ENCODE results near the gene ST6GALNAC3.

ST6GALNAC3 gene

DNA sequence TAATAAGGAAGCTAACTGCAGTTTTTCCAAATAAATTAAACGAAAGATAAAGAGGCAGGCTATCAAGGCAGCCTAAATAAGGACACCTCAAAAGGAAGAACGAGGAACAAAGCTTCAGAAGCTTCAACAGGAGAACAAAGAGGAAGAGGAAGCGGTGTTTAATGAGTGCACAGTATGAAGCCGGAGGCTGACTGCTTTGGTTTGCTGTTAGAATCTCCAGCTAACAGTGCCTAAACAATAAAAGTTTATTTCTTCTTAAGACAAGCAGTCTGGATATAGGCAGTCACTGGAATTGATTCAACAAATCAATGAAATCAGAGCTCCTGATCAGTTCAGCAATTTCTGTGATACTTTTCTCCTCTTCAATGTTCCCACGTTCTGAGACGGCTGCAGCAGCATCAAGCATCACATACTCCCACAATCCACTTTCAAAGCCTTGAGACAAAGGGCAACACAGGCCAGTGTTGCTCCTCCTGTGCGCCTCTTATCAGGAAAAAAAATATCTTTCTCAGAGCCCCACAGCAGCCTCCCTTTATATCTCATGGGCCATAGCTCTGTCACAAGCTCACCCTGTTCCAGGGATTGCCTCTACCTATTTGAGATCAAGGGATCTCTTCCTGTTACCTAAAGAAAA, 427.2 kb downstream of the ST6GALNAC3 start:
- Histone ChIP-seq H3K27me3 (no peaks in the 10 kb centered on the region), H3K4me1 (no peaks in the 10 kb centered on the region), H3K27ac (no peak overlapping the region), H3K36me3 (no peaks in the 10 kb centered on the region), H3K4me3 (no peak overlapping the region), H3K9me3 (no peaks in the 10 kb centered on the region)
- no peak for DNase-seq
- TF ChIP-seq, protein P1, sequence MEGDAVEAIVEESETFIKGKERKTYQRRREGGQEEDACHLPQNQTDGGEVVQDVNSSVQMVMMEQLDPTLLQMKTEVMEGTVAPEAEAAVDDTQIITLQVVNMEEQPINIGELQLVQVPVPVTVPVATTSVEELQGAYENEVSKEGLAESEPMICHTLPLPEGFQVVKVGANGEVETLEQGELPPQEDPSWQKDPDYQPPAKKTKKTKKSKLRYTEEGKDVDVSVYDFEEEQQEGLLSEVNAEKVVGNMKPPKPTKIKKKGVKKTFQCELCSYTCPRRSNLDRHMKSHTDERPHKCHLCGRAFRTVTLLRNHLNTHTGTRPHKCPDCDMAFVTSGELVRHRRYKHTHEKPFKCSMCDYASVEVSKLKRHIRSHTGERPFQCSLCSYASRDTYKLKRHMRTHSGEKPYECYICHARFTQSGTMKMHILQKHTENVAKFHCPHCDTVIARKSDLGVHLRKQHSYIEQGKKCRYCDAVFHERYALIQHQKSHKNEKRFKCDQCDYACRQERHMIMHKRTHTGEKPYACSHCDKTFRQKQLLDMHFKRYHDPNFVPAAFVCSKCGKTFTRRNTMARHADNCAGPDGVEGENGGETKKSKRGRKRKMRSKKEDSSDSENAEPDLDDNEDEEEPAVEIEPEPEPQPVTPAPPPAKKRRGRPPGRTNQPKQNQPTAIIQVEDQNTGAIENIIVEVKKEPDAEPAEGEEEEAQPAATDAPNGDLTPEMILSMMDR (IDR thresholded peaks at IDR 0.05) = no peak
- intact Hi-C loops (cut with DNase I; ENCODE audit: low total_unique reads) = no loop called here

GRCh38 chr1:76503100-76503499, 428.6 kb downstream of the ST6GALNAC3 start:
- intact Hi-C loops (cut with DNase I; ENCODE audit: low total_unique reads) = no loop called here
- TF ChIP-seq, protein P1 (IDR thresholded peaks at IDR 0.05) = no peak
- H3K27me3 ChIP-seq = no peaks in the 10 kb centered on the region
- H3K9me3 ChIP-seq = no peaks in the 10 kb centered on the region
- H3K27ac ChIP-seq = no peak overlapping the region
- H3K4me1 ChIP-seq = no peaks in the 10 kb centered on the region
- H3K36me3 ChIP-seq = no peaks in the 10 kb centered on the region
- H3K4me3 ChIP-seq = no peak overlapping the region
- DNase-seq = no peak

DNA sequence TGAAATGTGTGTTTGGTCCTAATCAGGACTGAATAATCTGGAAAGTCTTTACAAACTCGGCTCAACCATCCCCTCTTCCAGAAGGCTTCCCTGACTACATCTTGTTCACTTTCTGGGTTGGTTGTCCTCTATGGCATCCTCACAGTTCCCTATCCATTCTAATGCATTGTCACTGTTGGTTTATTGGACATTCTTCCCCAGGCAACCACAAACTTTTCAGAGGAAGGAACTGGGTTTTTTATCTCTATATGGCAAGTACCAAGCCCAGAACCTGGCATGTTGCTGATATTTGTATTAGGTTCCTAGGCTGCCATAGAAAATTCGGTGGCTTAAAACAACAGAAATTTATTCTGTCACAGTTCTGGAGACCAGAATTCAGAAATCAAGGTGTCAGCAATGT, 429.2 kb downstream of the ST6GALNAC3 start:
- no peak overlapping the region for H3K27ac ChIP-seq
- H3K4me3 ChIP-seq = no peak overlapping the region
- intact Hi-C loops (cut with DNase I; ENCODE audit: low total_unique reads) = no loop called here
- no peaks in the 10 kb centered on the region for H3K27me3 ChIP-seq
- H3K4me1 ChIP-seq = peaks cover 0 to 4% (median 4%) of the 10 kb centered on the region in 4 donors
- DNase-seq = no peak
- no peaks in the 10 kb centered on the region for H3K9me3 ChIP-seq
- TF ChIP-seq, protein P1 (IDR thresholded peaks at IDR 0.05) = no peak
- H3K36me3 ChIP-seq = no peaks in the 10 kb centered on the region

DNA sequence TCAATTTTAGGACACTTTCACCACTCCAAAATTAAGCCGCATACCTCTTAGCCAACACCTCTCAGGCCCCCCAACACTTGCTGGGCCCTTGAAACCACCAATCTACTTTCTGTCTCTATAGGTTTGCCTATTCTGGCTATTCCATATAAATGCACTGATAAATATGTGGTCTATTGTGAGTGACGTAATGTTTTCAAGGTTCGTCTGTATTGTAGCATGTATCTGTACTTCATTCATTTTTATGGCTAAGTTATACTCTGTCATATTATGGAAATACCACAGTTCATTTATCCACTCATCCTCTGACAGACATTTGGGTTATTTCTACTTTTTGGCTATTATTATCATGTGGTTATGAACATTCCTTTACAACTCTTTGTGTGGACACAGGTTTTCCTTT, 432.8 kb downstream of the ST6GALNAC3 start:
- TF ChIP-seq, protein P1 (IDR thresholded peaks at IDR 0.05) = no peak
- no peak overlapping the region for H3K27ac ChIP-seq
- intact Hi-C loops (cut with DNase I; ENCODE audit: low total_unique reads) = no loop called here
- no peaks in the 10 kb centered on the region for H3K36me3 ChIP-seq
- H3K9me3 ChIP-seq = no peaks in the 10 kb centered on the region
- DNase-seq = no peak
- no peaks in the 10 kb centered on the region for H3K27me3 ChIP-seq
- peaks cover 0 to 9% (median 6%) of the 10 kb centered on the region in 4 donors for H3K4me1 ChIP-seq
- no peak overlapping the region for H3K4me3 ChIP-seq

DNA sequence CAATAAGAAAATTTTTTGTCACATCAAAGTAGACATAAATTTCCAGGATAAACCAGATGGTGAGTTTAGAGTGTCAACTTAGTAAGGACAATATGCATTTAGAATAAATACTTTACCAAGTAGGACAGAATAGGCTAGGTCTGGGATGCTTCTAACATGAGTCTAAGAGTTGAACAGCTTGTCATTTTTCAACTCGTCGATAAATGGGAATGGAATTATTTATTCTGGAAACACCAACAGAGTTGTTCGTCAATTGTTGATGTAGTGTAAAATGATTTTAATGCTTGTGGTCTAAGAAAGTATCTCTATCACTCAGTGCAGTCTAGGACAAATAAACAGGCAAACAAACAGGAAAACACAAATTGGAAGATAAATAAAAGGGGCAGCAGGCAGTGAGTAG, 434.3 kb downstream of the ST6GALNAC3 start:
- no peaks in the 10 kb centered on the region for H3K9me3 ChIP-seq
- H3K27ac ChIP-seq = no peak overlapping the region
- H3K4me3 ChIP-seq = no peak overlapping the region
- DNase-seq = no peak
- intact Hi-C loops (cut with DNase I; ENCODE audit: low total_unique reads) = no loop called here
- TF ChIP-seq, protein P1 (IDR thresholded peaks at IDR 0.05) = no peak
- no peaks in the 10 kb centered on the region for H3K36me3 ChIP-seq
- peaks cover 0 to 9% (median 6%) of the 10 kb centered on the region in 4 donors for H3K4me1 ChIP-seq
- no peaks in the 10 kb centered on the region for H3K27me3 ChIP-seq

Measured in tibial artery (tissue), 4 donors.